ENCODE measurements around the gene SMYD3. TPM values are rescaled to one million over a fixed set of nuclear protein-coding genes. Genes with fewer than 3 reads are reported as not detected.

Gene SMYD3
- total and polyA plus RNA-seq, 2 of the 4 experiments (the other 2 are of a cell fraction): 26.5 to 37.6 TPM

DNA sequence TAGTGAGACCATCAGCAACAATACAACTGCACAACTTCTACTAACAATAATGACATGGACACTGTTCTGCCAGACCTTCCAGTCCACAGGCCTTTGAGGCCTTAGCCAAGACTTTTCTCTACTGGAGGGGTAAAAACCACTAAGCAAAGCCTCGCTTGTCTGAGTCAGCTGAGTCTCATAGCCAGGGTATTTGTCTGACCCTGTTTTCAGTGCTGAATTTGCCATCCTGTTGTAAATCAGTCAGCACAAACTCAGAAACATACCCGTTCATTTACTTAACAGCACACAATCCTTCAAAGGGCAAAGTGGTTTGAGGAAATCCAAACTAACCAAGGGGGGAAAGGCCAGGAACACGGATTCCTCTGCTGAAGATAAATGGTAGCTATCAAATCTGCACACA is 537.8 kb downstream of the SMYD3 start:
- Histone ChIP-seq H4K5ac (ENCODE audit: low read depth, low read length) (no peak overlapping the region), H2AK5ac (ENCODE audit: low read depth, low read length) (no peak overlapping the region), H3K79me1 (ENCODE audit: low read depth in 1 of 2, low read length in 2 of 2) (0 out of 4 replicates have a peak, but pooled peaks cover 0 to 3% of the 10 kb centered on the region in 2 experiments), H3K4me1 (ENCODE audit: control insufficient read depth, insufficient read depth, low read length) (peaks cover 10% of the 10 kb centered on the region), H3K56ac (ENCODE audit: extremely low read depth, insufficient read depth, low read length) (no peak overlapping the region), H2AFZ (replicated peaks; ENCODE audit: low read length, poor library complexity) (no peak overlapping the region), H3K23ac (ENCODE audit: low read depth, low read length) (no peak overlapping the region), H3K4me3 (ENCODE audit: insufficient read depth, low read depth, low read length) (no peak overlapping the region), H2BK5ac (ENCODE audit: low read depth, low read length, poor library complexity, severe bottlenecking) (peak overlapping the region; percentile 74), H3K4ac (ENCODE audit: low read depth, low read length) (peak overlapping the region; percentile 10; the same call in 1 of the 2 replicates), H4K91ac (ENCODE audit: insufficient read depth, low read depth, low read length) (no peak overlapping the region), H3K14ac (replicated peaks; ENCODE audit: low read depth, low read length) (no peak overlapping the region), H3K9me3 (ENCODE audit: control insufficient read depth, insufficient read depth, low read length) (no peaks in the 10 kb centered on the region), H2AK9ac (replicated peaks; ENCODE audit: low read depth, low read length, poor library complexity) (no peak overlapping the region), H2BK120ac (ENCODE audit: low read depth, low read length) (peak overlapping the region; percentile 6; the same call in 1 of the 2 replicates), H2BK15ac (ENCODE audit: low read depth, low read length) (no peak overlapping the region; the same call in 2 of the 3 replicates), H3K36me3 (ENCODE audit: control insufficient read depth, insufficient read depth, low read length) (no peaks in the 10 kb centered on the region), H4K8ac (ENCODE audit: low read depth in 2 of 2, low read length in 2 of 2) (peak overlapping the region; percentile 24 to 54; a peak in 1 of 4 replicates), H3K27me3 (ENCODE audit: control insufficient read depth, insufficient read depth, low read length) (no peaks in the 10 kb centered on the region), H4K20me1 (ENCODE audit: insufficient read depth, low read length) (no peaks in the 10 kb centered on the region), H2BK20ac (ENCODE audit: low read depth, low read length) (no peak overlapping the region), H3K27ac (ENCODE audit: insufficient read depth, low read length) (peak overlapping the region; percentile 52; the same call in 1 of the 2 replicates), H3K9ac (ENCODE audit: low read depth, low read length) (no peak overlapping the region; the same call in 1 of the 2 replicates), H3K18ac (ENCODE audit: low read depth, low read length) (peak overlapping the region; percentile 63; the same call in 1 of the 2 replicates), H3K9me1 (ENCODE audit: insufficient read depth, low read length) (peaks cover 4% of the 10 kb centered on the region), H3K4me2 (ENCODE audit: low read depth, low read length) (peak overlapping the region; percentile 29; the same call in 1 of the 2 replicates)
- TF ChIP-seq CHD1 (IDR thresholded peaks at IDR 0.05; ENCODE audit: low read depth, low read length) (no peak), SMC3 (IDR thresholded peaks at IDR 0.05; ENCODE audit: low read depth, low read length) (0 out of 2 replicates have a peak, but pooled peaks have one; percentile 6), MAFK (IDR thresholded peaks at IDR 0.05; ENCODE audit: low read depth, low read length) (peak; percentile 47), RAD21 (IDR thresholded peaks at IDR 0.05; ENCODE audit: low read length) (peak; percentile 21; the same call in 1 of the 2 replicates), FOS (IDR thresholded peaks at IDR 0.05; ENCODE audit: low read depth, low read length) (peak; percentile 55)
- intact Hi-C loops (cut with micrococcal nuclease): no loop called here
- dilution Hi-C loops (cut with HindIII; ENCODE audit: low sequenced_read_pairs, unreplicated experiment): no loop called here
- WGBS, 2 experiments (ENCODE audit: extremely low coverage in 2 of 2, insufficient read length in 1 of 2): no CpG with 5 or more reads among the region's 3 CpGs
- in situ Hi-C loops (cut with MboI; ENCODE audit: low sequenced_read_pairs): no loop called here
- DNase-seq: peak; percentile 93
- ChIA-PET CTCF (no interaction called here), POLR2A (ENCODE audit: unreplicated experiment) (no interaction called here)
- peak; percentile 96 for ATAC-seq (ENCODE audit: low read depth)
- BruUV-seq (replicated peaks): no TSS peak
